ENCODE measurements around the gene FAM111A.
"Not testable (repeated sequence)": the region's sequence is repeated elsewhere in the genome, so short reads cannot be mapped to it uniquely, and the experiment has no call there.

DNA sequence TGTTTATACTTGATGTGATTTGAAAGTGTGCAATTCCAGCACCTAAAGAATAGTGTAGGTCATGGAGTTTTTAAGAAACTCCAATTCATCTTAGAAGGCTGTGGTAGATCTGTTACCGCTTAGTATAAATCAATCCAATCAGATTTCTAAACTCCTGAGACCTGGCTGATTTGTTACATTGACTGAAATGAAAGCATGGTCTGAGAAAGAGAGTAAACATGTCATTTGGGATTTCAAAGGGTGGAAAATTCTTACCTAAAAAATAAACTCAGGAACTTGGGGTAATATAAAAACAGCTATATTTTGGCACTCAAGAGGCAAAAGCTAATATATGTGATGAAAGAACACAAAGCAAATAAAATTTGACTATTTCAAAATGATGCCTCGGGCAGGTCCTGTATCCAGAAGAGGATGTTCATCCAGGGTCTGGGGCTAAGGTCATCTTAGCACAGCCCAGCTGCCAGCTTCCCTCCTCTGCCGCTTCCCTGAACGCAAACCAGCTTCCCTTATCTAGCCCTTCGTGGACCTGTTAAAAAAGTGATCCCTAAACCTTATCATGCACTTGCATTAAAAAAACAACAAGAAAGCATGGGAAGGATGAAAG lies 46.6 kb upstream of the FAM111A start:
- TF ChIP-seq, protein P1, sequence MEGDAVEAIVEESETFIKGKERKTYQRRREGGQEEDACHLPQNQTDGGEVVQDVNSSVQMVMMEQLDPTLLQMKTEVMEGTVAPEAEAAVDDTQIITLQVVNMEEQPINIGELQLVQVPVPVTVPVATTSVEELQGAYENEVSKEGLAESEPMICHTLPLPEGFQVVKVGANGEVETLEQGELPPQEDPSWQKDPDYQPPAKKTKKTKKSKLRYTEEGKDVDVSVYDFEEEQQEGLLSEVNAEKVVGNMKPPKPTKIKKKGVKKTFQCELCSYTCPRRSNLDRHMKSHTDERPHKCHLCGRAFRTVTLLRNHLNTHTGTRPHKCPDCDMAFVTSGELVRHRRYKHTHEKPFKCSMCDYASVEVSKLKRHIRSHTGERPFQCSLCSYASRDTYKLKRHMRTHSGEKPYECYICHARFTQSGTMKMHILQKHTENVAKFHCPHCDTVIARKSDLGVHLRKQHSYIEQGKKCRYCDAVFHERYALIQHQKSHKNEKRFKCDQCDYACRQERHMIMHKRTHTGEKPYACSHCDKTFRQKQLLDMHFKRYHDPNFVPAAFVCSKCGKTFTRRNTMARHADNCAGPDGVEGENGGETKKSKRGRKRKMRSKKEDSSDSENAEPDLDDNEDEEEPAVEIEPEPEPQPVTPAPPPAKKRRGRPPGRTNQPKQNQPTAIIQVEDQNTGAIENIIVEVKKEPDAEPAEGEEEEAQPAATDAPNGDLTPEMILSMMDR (optimal IDR thresholded peaks at IDR 0.05 in 1 of 3, IDR thresholded peaks at IDR 0.05 in 1 of 3, conservative IDR thresholded peaks at IDR 0.05 in 1 of 3; ENCODE audit: extremely low read depth in 1 of 3, insufficient read depth in 2 of 3, low read length in 3 of 3) = not testable (repeated sequence)
- not testable (repeated sequence) for TF ChIP-seq EZH2 (IDR thresholded peaks at IDR 0.05; ENCODE audit: low read length)
